Transverse colon (tissue), 3 donors: Measurements from ENCODE around the gene GRIN2C.

Source experiments
- CTCF ChIP-seq, 5 experiments: fragments of 200-600 bp in 3 of 5; fragments of 450-650 bp in 2 of 5; sonication (generic) in 3 of 5; IDR thresholded peaks; 1 replicate in 2 of 5; 2 replicates in 3 of 5; pipeline ENCODE4 v1.5.1; 2016 to 2017; ENCODE audit warnings: antibody characterized with exemption in 5 of 5, inconsistent platforms in 3 of 5, mild to moderate bottlenecking in 2 of 5, moderate library complexity in 1 of 5
- EP300 ChIP-seq: sonication (generic); formaldehyde crosslinking; IDR thresholded peaks from one replicate; pipeline ENCODE4 v1.6.1; 2017; ENCODE audit warnings: antibody characterized with exemption, low read depth
- POLR2A ChIP-seq: fragments of 450-650 bp; IDR thresholded peaks from one replicate; pipeline ENCODE4 v1.6.1; 2016; ENCODE audit warnings: antibody characterized with exemption, mild to moderate bottlenecking, moderate library complexity

- TF ChIP-seq POLR2A (no peak), CTCF (IDR thresholded peaks at IDR 0.05) (no peak), EP300 (no peak)
Measured at GRCh38 chr17:74801896-74802295, 57.8 kb downstream of the GRIN2C start.
